ENCODE data around the gene GPC1.

Gene GPC1

GRCh38 chr2:240423788-240424191 is 11.7 kb upstream of the GPC1 start (continued):
- TF ChIP-seq POU6F1 (CRISPR knock-in tag; IDR thresholded peaks at IDR 0.05; ENCODE audit: borderline replicate concordance, low read depth) (no peak), TOX (CRISPR knock-in tag; IDR thresholded peaks at IDR 0.05; ENCODE audit: borderline replicate concordance) (no peak)

- no peak for TF ChIP-seq BACH2 (CRISPR knock-in tag; IDR thresholded peaks at IDR 0.05; ENCODE audit: borderline replicate concordance)
- no peak for ATAC-seq
Measured at GRCh38 chr2:240424341-240425235, 10.9 kb upstream of the GPC1 start.

- no peak for ATAC-seq
- TF ChIP-seq CSRNP3 (CRISPR knock-in tag; IDR thresholded peaks at IDR 0.05) (no peak), ISL1 (CRISPR knock-in tag; IDR thresholded peaks at IDR 0.05) (no peak), TCF4 (CRISPR knock-in tag; IDR thresholded peaks at IDR 0.05; ENCODE audit: borderline replicate concordance) (no peak), ZFP3 (CRISPR knock-in tag; IDR thresholded peaks at IDR 0.05) (no peak)
Measured at GRCh38 chr2:240425236-240425615, 10.2 kb upstream of the GPC1 start.

- ATAC-seq = no peak
- TF ChIP-seq TOX (CRISPR knock-in tag; IDR thresholded peaks at IDR 0.05; ENCODE audit: borderline replicate concordance) (no peak), ESRRG (CRISPR knock-in tag; IDR thresholded peaks at IDR 0.05) (no peak)
Measured at GRCh38 chr2:240425697-240426096, 9.8 kb upstream of the GPC1 start.

GRCh38 chr2:240426845-240427721 is 8.4 kb upstream of the GPC1 start:
- no peak for ATAC-seq
- no peak for TF ChIP-seq ZFP30 (CRISPR knock-in tag; IDR thresholded peaks at IDR 0.05)
- TF ChIP-seq PPARA (CRISPR knock-in tag; IDR thresholded peaks at IDR 0.05; ENCODE audit: borderline replicate concordance) = no peak
- TF ChIP-seq RARB (CRISPR knock-in tag; IDR thresholded peaks at IDR 0.05) = no peak
- TF ChIP-seq PATZ1 (CRISPR knock-in tag; IDR thresholded peaks at IDR 0.05; ENCODE audit: borderline replicate concordance) = no peak

- no peak for ATAC-seq
- no peak for TF ChIP-seq ESRRG (CRISPR knock-in tag; IDR thresholded peaks at IDR 0.05)
- TF ChIP-seq RARB (CRISPR knock-in tag; IDR thresholded peaks at IDR 0.05) = no peak
- no peak for TF ChIP-seq PATZ1 (CRISPR knock-in tag; IDR thresholded peaks at IDR 0.05; ENCODE audit: borderline replicate concordance)
- no peak for TF ChIP-seq ZFP30 (CRISPR knock-in tag; IDR thresholded peaks at IDR 0.05)
- no peak for TF ChIP-seq TSHZ2 (CRISPR knock-in tag; IDR thresholded peaks at IDR 0.05)
- TF ChIP-seq TOX (CRISPR knock-in tag; IDR thresholded peaks at IDR 0.05; ENCODE audit: borderline replicate concordance) = no peak
- TF ChIP-seq ZNF70 (CRISPR knock-in tag; IDR thresholded peaks at IDR 0.05) = no peak
- no peak for TF ChIP-seq PPARA (CRISPR knock-in tag; IDR thresholded peaks at IDR 0.05; ENCODE audit: borderline replicate concordance)
- TF ChIP-seq BACH2 (CRISPR knock-in tag; IDR thresholded peaks at IDR 0.05; ENCODE audit: borderline replicate concordance) = no peak
- TF ChIP-seq CREB5 (CRISPR knock-in tag; IDR thresholded peaks at IDR 0.05; ENCODE audit: low read depth) = no peak
- no peak for TF ChIP-seq CSDC2 (CRISPR knock-in tag; IDR thresholded peaks at IDR 0.05)
Measured at GRCh38 chr2:240427729-240428128, 7.7 kb upstream of the GPC1 start.
